NCI-H128 (cell line): Measurements from ENCODE around the gene PRRX1.

Source experiments
- DNase-seq: peaks from one replicate; lab custom pipeline; 2025; ENCODE audit not compliant: unreplicated experiment; lab: John Stamatoyannopoulos, UW

Gene PRRX1

GRCh38 chr1:170687621-170688020, 23.7 kb downstream of the PRRX1 start:
- DNase-seq: no peak

- DNase-seq: no peak
Observed at GRCh38 chr1:170691258-170691657, 27.3 kb downstream of the PRRX1 start.

- DNase-seq: no peak
Observed at GRCh38 chr1:170692866-170693575, 29.1 kb downstream of the PRRX1 start.

GRCh38 chr1:170694172-170694926, 30.4 kb downstream of the PRRX1 start:
- DNase-seq: no peak

GRCh38 chr1:170695955-170696590, 32.1 kb downstream of the PRRX1 start:
- no peak for DNase-seq

- DNase-seq: no peak
Observed at GRCh38 chr1:170696591-170697290, 32.8 kb downstream of the PRRX1 start.

- DNase-seq: no peak
Observed at GRCh38 chr1:170697316-170697715, 33.4 kb downstream of the PRRX1 start.

GRCh38 chr1:170698301-170699275, 34.7 kb downstream of the PRRX1 start:
- no peak for DNase-seq

- DNase-seq: no peak
Observed at GRCh38 chr1:170699696-170700095, 35.8 kb downstream of the PRRX1 start.

- DNase-seq: no peak
Observed at GRCh38 chr1:170700842-170701615, 37.1 kb downstream of the PRRX1 start.

- DNase-seq: no peak
Observed at GRCh38 chr1:170701962-170702361, 38.0 kb downstream of the PRRX1 start.

- no peak for DNase-seq
Observed at GRCh38 chr1:170703591-170703990, 39.7 kb downstream of the PRRX1 start.

- DNase-seq: no peak
Observed at GRCh38 chr1:170704256-170704655, 40.3 kb downstream of the PRRX1 start.

- DNase-seq: no peak
Observed at GRCh38 chr1:170705981-170706380, 42.0 kb downstream of the PRRX1 start.

GRCh38 chr1:170707117-170707516, 43.2 kb downstream of the PRRX1 start:
- no peak for DNase-seq

GRCh38 chr1:170707959-170708655, 44.2 kb downstream of the PRRX1 start:
- no peak for DNase-seq

- no peak for DNase-seq
Observed at GRCh38 chr1:170711682-170712081, 47.8 kb downstream of the PRRX1 start.

- DNase-seq: no peak
Observed at GRCh38 chr1:170714163-170714562, 50.2 kb downstream of the PRRX1 start.

GRCh38 chr1:170714938-170715337, 51.0 kb downstream of the PRRX1 start:
- no peak for DNase-seq
